Measurements from ENCODE around the gene MOSPD3. TPM values are rescaled to one million over a fixed set of nuclear protein-coding genes. Genes with fewer than 3 reads are reported as not detected.

The MOSPD3 gene
- total and polyA plus RNA-seq, 10 of the 15 experiments (the other 5 are each of a cell fraction or from before 2014, with no cell fraction given), result 0.61 to 13.6 (median 4.1) TPM

- TF ChIP-seq SUPT20H (IDR thresholded peaks at IDR 0.05; ENCODE audit: borderline replicate concordance, control insufficient read depth, low read depth, low read length) (no peak), RFX5 (IDR thresholded peaks at IDR 0.05; ENCODE audit: low read depth, low read length) (peak; percentile 91), SMARCA5 (IDR thresholded peaks at IDR 0.05) (no peak), STAT1 (conservative IDR thresholded peaks at IDR 0.05) (no peak), NR2C1 (IDR thresholded peaks at IDR 0.05) (no peak), MTA3 (IDR thresholded peaks at IDR 0.05; ENCODE audit: borderline replicate concordance, low read length) (no peak), IRF4 (IDR thresholded peaks at IDR 0.05; ENCODE audit: low read depth, low read length) (no peak), STAT3 (IDR thresholded peaks at IDR 0.05; ENCODE audit: low read depth, low read length) (no peak), CTCF (IDR thresholded peaks at IDR 0.05 in 2 of 3, conservative IDR thresholded peaks at IDR 0.05 in 1 of 3; ENCODE audit: control insufficient read depth in 2 of 3, extremely low read depth in 1 of 3, insufficient read depth in 1 of 3, low read depth in 3 of 3, low read length in 3 of 3) (no peak), POLR2AphosphoS2 (IDR thresholded peaks at IDR 0.05; ENCODE audit: low read depth, low read length) (peak; percentile 89), HCFC1 (IDR thresholded peaks at IDR 0.05; ENCODE audit: low read length) (peak; percentile 39; the same call in 1 of the 2 replicates), GABPA (IDR thresholded peaks at IDR 0.05; ENCODE audit: low read depth) (peak; percentile 69), POU2F2 (IDR thresholded peaks at IDR 0.05; ENCODE audit: borderline replicate concordance, low read depth, low read length) (no peak), CHD4 (IDR thresholded peaks at IDR 0.05) (no peak), SKIL (IDR thresholded peaks at IDR 0.05; ENCODE audit: low read depth, poor library complexity, severe bottlenecking) (no peak), SIX5 (IDR thresholded peaks at IDR 0.05; ENCODE audit: low read depth, low read length, severe bottlenecking) (no peak), E2F4 (IDR thresholded peaks at IDR 0.05; ENCODE audit: low read depth, low read length) (no peak), IRF3 (IDR thresholded peaks at IDR 0.05) (peak; percentile 68), RAD51 (IDR thresholded peaks at IDR 0.05) (no peak), EED (IDR thresholded peaks at IDR 0.05; ENCODE audit: low read depth) (no peak), TCF12 (IDR thresholded peaks at IDR 0.05; ENCODE audit: low read depth, low read length) (no peak), PKNOX1 (IDR thresholded peaks at IDR 0.05) (peak; percentile 98), IRF5 (IDR thresholded peaks at IDR 0.05; ENCODE audit: borderline replicate concordance) (no peak)
These were observed at the start of gene MOSPD3 (continued) for GRCh38 chr7:100611983-100612729.
